ENCODE data around the gene LHB.
"Not testable (repeated sequence)": the region's sequence is repeated elsewhere in the genome, so short reads cannot be mapped to it uniquely, and the experiment has no call there.

Gene LHB

GRCh38 chr19:49042177-49042576 lies 25.3 kb upstream of the LHB start:
- no peak for TF ChIP-seq CTCF (IDR thresholded peaks at IDR 0.05; ENCODE audit: insufficient read depth, missing control alignments)
- FAIRE-seq (no peak), DNase-seq (ENCODE audit: insufficient read length, low spot score) (no peak)

GRCh38 chr19:49039736-49040135 lies 22.8 kb upstream of the LHB start:
- DNase-seq (ENCODE audit: insufficient read length, low spot score) = not testable (repeated sequence)

GRCh38 chr19:49038557-49039276 lies 21.8 kb upstream of the LHB start:
- not testable (repeated sequence) for DNase-seq (ENCODE audit: insufficient read length, low spot score); FAIRE-seq

More at GRCh38 chr19:49039736-49040135, 22.8 kb upstream of the LHB start:
- not testable (repeated sequence) for FAIRE-seq

GRCh38 chr19:49038111-49038510 lies 21.2 kb upstream of the LHB start:
- not testable (repeated sequence) for FAIRE-seq; DNase-seq (ENCODE audit: insufficient read length, low spot score)

GRCh38 chr19:49036815-49037214 lies 19.9 kb upstream of the LHB start, which contains the start of gene CGB1:
CGB1 (minus strand) TSS chr19:49036895; CDS start chr19:49036711, 184 bp downstream.
- FAIRE-seq = not testable (repeated sequence)
- peak; percentile 29 for TF ChIP-seq CTCF (IDR thresholded peaks at IDR 0.05; ENCODE audit: insufficient read depth, missing control alignments)

GRCh38 chr19:49031642-49032301 lies 14.9 kb upstream of the LHB start, which contains the start of gene CGB2:
CGB2 (plus strand) TSS chr19:49031890; CDS start chr19:49032096, 206 bp downstream.
- DNase-seq (ENCODE audit: insufficient read length, low spot score); FAIRE-seq: not testable (repeated sequence)
- peak; percentile 5 for TF ChIP-seq CTCF (IDR thresholded peaks at IDR 0.05; ENCODE audit: insufficient read depth, missing control alignments)

More at GRCh38 chr19:49036815-49037214, 19.9 kb upstream of the LHB start, which contains the start of gene CGB1:
- DNase-seq (ENCODE audit: insufficient read length, low spot score) = not testable (repeated sequence)

- not testable (repeated sequence) for DNase-seq (ENCODE audit: insufficient read length, low spot score); FAIRE-seq
Measured at GRCh38 chr19:49030323-49030722, 13.4 kb upstream of the LHB start.

- FAIRE-seq = not testable (repeated sequence)
Measured at GRCh38 chr19:49029749-49030148, 12.9 kb upstream of the LHB start.

GRCh38 chr19:49028686-49029085 lies 11.8 kb upstream of the LHB start:
- not testable (repeated sequence) for DNase-seq (ENCODE audit: insufficient read length, low spot score); FAIRE-seq

More at GRCh38 chr19:49029749-49030148, 12.9 kb upstream of the LHB start:
- not testable (repeated sequence) for DNase-seq (ENCODE audit: insufficient read length, low spot score)

GRCh38 chr19:49025599-49025998 lies 8.7 kb upstream of the LHB start:
- FAIRE-seq; DNase-seq (ENCODE audit: insufficient read length, low spot score): not testable (repeated sequence)

- DNase-seq (ENCODE audit: insufficient read length, low spot score); FAIRE-seq: not testable (repeated sequence)
Measured at GRCh38 chr19:49025088-49025487, 8.2 kb upstream of the LHB start.

- DNase-seq (ENCODE audit: insufficient read length, low spot score); FAIRE-seq: not testable (repeated sequence)
Measured at GRCh38 chr19:49024233-49024632, 7.3 kb upstream of the LHB start, which contains the start of gene CGB3. CGB3 (minus strand) TSS chr19:49024333; CDS start chr19:49023971, 362 bp downstream.

Data from D721Med (cell line).